IPS-18c (cell line): ENCODE measurements around the gene KLK14.

ENCODE experiments used
- H3K4me3 ChIP-seq: 2 replicates; pipeline ENCODE4 v1.7.0; 2013; ENCODE audit warnings: low read depth, mild to moderate bottlenecking, low read length, moderate library complexity; ENCODE audit not compliant: insufficient read depth
- H3K9me3 ChIP-seq: one replicate; pipeline ENCODE4 v1.6.1; 2013; ENCODE audit warnings: mild to moderate bottlenecking, low read length, moderate library complexity; ENCODE audit not compliant: control insufficient read depth, insufficient read depth

KLK14 gene

DNA sequence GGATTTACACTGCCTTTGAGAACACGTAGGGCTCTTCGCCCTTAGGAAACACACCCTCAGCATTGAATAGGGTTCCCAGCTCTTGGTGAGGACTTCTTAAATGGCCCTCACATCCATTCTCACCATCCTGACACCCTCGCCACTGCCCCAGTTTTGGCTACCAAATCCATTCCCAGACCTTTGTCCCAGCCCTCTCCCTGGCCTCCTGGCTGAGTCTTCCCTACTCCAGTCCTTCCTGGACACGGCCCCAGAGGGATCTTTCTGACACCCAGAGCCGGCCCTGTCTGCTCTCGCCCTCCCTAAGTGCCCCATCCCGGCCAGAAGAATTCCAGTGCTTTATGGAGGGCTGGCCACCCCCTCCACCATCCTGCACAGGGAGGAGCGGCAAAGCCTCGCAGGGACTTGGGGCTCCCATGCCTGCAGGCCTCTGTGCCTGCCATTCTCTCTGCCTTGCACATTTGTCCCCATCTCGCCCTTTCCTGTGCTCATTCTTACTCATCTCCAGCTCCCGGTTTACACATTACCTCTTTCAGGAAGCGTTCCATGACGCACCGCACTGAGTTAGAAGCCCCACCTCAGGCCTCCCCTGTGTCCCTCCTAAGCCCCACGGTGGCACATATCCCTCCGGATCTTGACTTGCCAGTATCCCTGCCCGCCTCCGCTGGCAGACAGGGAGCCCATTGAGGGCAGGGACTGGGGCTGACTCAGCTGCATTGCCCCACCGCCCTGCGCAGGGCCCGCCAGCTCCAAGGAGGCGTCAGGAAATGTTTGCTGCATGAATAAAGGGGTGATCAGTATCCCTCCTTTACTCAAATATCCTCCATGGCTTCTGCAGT, 11.0 kb upstream of the KLK14 start:
- Histone ChIP-seq H3K9me3 (no peaks in the 10 kb centered on the region), H3K4me3 (no peak overlapping the region)

DNA sequence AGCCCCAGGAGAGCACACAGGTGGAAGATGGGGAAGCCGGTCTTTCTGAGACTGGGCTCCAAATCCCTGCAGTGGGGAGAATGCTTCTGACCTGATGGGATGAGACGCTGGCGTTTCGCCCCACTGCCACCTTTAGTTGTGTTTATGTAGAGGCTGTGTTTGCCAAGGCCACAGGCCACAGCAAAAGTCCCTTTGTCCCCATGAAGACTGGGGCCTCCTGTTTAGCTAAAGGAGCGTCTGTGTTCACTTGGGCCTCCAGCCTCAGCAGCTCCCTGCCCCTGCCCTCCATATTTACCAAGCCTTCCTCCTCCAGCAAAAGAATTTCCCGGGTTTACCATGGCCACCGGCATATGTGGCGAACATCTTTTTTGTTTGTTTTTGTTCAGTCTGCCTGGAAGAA, 10.4 kb upstream of the KLK14 start:
- no peak overlapping the region for H3K4me3 ChIP-seq

GRCh38 chr19:51091895-51092873, 9.5 kb upstream of the KLK14 start:
- no peaks in the 10 kb centered on the region for H3K9me3 ChIP-seq
- no peak overlapping the region for H3K4me3 ChIP-seq

More for the DNA sequence above, 10.4 kb upstream of the KLK14 start:
- no peaks in the 10 kb centered on the region for H3K9me3 ChIP-seq

GRCh38 chr19:51091126-51091525, 8.4 kb upstream of the KLK14 start:
- H3K4me3 ChIP-seq = no peak overlapping the region
- no peaks in the 10 kb centered on the region for H3K9me3 ChIP-seq

DNA sequence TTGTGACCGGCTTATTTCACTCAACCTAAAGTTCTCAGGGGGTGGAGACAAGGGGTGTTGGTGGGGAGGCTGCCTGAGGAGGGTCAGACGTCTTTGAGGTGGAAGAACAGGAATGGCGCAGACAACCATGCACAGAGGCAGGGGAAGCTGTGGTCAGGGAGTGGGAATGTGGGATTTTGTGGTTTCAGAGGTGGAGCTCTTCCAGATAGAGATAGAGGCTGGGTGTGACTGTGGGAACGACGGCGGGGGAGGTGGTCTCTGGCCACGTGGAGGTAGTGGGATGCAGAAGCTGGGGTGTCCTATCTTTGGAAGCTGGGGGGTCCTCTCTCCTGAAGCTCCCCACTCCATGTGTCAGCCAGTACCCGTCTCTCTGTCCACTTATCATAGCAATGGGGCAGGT, 7.8 kb upstream of the KLK14 start:
- Histone ChIP-seq H3K4me3 (no peak overlapping the region), H3K9me3 (no peaks in the 10 kb centered on the region)

DNA sequence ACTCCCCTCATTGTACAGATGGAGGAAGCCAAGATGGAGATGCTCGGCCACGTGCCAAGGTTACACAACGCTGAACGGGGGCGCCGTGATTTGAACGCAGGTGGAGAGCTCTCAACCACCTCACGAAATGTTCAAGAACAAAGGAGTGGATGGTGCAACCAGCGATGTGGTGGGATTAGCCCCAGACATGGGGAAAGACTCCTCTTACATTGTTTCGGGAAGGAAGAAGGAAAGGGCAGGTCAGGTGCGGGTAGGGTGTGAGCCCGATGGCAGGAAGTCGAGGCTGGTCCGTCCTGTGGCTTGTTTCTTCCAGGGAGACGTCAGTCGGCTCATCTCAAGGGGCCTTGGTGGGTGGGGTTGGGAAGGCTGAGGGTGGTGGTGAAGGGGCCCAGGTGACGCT, 7.1 kb upstream of the KLK14 start:
- no peaks in the 10 kb centered on the region for H3K9me3 ChIP-seq

DNA sequence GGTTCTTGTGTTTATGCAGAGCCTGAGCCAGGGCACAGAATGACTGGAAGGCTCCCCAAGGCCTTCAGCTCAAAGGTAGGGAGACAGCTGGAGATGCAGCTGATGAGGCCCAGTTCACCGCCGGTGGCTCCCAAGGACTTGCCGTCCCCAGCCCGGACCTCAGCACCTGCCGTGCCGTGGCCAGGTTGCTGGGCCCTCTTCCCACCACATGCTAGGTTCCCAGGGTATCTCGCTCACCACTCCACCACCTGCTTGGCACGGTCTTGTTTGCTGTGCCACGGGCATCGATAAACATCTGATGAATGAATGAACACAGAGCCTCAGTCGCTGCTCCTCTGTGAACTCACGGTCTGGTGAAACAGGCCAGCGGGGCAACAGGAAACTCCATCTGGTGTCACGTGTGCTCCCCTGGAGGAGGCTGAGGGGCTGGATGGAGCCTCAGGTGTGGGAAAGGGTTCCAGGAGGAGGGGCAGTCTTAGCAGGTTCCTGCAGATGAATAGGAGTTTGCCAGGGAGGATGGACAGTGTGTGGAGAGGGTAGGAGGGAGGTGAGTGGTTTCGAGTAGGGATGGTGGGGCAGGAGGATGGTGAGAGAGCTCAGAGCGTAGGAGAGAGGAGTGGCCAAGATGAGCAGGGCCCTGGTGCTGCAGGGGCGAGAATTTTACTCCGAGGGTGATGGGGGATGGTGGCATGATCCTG, 3.6 kb upstream of the KLK14 start:
- no peak overlapping the region for H3K4me3 ChIP-seq
- no peaks in the 10 kb centered on the region for H3K9me3 ChIP-seq

More for the DNA sequence above, 7.1 kb upstream of the KLK14 start:
- H3K4me3 ChIP-seq = no peak overlapping the region

GRCh38 chr19:51084505-51084904, 1.8 kb upstream of the KLK14 start:
- no peaks in the 10 kb centered on the region for H3K9me3 ChIP-seq
- H3K4me3 ChIP-seq = no peak overlapping the region

- H3K4me3 ChIP-seq = no peak overlapping the region
- no peaks in the 10 kb centered on the region for H3K9me3 ChIP-seq
Observed at GRCh38 chr19:51083783-51084182, 1.1 kb upstream of the KLK14 start.

GRCh38 chr19:51083181-51083580, 494 bp upstream of the KLK14 start:
- H3K9me3 ChIP-seq = no peaks in the 10 kb centered on the region
- H3K4me3 ChIP-seq = no peak overlapping the region

GRCh38 chr19:51081476-51081875, 1.2 kb downstream of the KLK14 start:
- no peaks in the 10 kb centered on the region for H3K9me3 ChIP-seq
- no peak overlapping the region for H3K4me3 ChIP-seq

- H3K9me3 ChIP-seq = no peaks in the 10 kb centered on the region
- no peak overlapping the region for H3K4me3 ChIP-seq
Observed at GRCh38 chr19:51079481-51080110, 3.1 kb downstream of the KLK14 start.

- Histone ChIP-seq H3K4me3 (no peak overlapping the region), H3K9me3 (no peaks in the 10 kb centered on the region)
Observed at GRCh38 chr19:51078731-51079130, 4.0 kb downstream of the KLK14 start.

- Histone ChIP-seq H3K9me3 (no peaks in the 10 kb centered on the region), H3K4me3 (no peak overlapping the region)
Observed at GRCh38 chr19:51078104-51078503, 4.6 kb downstream of the KLK14 start.

- H3K4me3 ChIP-seq = no peak overlapping the region
- no peaks in the 10 kb centered on the region for H3K9me3 ChIP-seq
Observed at GRCh38 chr19:51076631-51077213, 6.0 kb downstream of the KLK14 start.

- H3K9me3 ChIP-seq = no peaks in the 10 kb centered on the region
- H3K4me3 ChIP-seq = no peak overlapping the region
Observed at GRCh38 chr19:51075998-51076397, 6.7 kb downstream of the KLK14 start.

DNA sequence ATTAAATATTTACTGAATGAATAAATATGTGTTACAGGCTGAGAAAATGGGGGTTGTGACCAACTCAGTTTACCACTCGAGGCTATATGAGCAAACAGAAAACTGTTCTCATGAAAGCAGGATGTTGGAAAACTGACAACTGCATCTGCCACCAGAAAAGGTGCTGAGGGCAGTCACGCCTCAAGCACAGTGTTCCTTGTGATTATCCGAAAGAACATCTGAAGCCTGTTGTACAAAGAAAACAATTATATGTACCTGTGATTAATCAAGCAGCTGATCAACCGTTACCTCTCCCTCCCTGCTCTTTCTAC, 11.6 kb downstream of the KLK14 start:
- Histone ChIP-seq H3K9me3 (no peaks in the 10 kb centered on the region), H3K4me3 (no peak overlapping the region)
